NCI-H1417 (cell line): ENCODE data around the gene SGPP2.
A peak's percentile ranks its signal among the peaks of the same experiment; 100 is the strongest.

Experiments
- DNase-seq, 3 experiments: peaks; one replicate each; lab custom pipeline; 2025; lab: John Stamatoyannopoulos, UW

Gene SGPP2

DNA sequence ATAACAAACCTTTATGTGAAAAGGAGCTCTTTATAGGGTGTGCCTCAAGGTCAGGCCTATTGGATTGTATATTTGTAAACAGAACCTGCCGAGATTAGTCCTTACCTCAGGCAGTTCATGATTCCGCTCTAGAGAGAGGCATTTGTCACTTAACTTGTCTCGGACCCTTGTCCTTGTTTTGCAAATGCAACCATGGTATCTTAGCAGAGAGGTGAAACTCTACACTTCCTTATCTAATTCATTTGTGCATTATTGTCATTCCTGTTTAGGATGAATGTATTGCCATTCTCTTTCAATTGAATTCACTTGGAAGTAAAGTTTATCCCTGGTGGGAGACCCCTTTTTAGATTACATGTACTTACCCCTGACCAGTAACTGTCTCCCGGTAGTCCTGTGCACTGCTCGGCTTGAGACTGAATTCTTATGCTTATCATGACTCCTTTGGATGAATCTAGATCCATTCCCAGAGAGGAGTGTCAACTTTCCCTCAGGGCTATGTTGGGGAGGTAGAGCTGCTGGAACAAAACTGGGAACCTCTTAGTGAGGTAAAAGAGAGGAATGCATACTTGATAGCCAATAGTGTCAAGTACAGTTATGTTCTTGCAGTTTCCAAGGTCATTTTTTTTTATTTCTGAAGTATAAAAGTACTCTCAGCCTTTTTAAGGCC lies 46.6 kb downstream of the SGPP2 start:
- no peak for DNase-seq

DNA sequence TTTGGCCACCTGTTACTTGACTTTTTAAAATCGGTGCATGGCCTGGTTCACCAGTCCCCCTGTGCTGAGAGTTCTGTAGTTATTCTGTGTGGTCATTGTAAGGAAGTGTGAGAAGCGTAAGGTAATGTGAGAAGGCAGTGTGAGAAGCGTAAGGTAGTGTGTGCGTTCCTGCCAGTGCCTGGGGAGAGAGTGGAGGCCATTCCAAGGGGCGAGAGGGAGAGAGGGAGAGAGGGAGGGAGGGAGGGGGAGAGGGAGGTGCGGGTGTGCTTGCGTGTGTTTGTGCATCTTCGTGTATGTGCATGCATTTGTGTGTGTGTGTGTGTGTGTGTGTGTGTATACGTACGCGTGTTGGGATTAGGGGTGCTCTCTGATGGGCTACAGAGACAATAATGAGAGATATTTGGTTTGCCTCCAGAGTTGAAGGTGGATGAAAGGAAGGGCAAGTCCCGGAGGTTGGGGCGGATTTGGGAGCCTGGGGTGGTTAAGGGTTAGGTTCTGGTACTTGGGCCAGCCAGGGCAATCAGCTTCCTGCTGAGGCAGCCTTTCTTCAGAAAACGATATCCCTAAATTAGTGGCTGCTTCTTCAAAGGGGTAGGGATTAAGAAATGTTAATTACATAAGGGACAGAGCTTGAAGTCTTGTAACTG lies 53.7 kb downstream of the SGPP2 start:
- DNase-seq = no peak

DNA sequence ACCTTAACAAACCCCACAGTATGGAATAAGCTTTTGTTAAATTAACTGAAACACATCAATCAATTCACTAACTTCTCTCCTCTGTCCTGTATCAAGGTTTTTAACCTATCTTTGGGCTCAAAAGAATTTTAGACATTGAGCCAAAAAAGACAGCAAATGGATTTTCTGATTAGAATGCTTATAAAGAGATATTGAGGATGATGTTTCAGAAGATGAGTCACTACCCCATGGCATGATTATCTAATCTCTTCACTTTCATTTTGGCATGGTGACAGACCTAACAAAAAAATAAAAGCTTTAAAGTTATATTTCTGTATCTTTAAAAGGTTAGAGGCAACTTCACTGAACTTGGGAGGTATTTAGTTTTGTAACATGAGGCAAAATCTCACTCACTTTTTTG lies 55.5 kb downstream of the SGPP2 start:
- no peak for DNase-seq

DNA sequence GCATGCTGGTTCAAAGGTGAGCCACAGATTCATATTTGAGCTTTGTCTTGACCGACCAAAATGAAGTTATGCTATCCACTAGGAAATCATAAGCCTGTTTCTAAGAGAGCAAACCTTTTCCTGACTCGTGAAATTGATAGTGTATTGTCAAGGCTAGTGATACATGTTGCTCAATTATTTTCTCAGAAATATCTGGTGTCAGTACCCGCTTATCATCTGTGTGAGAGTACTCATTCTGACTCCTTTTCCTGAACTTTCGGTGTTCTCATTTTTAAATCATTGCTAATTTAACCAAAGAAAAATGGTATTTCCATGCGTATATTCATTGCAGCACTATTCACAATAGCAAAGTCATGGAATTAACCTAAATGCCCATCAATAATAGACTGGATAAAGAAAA lies 56.2 kb downstream of the SGPP2 start:
- DNase-seq = no peak

DNA sequence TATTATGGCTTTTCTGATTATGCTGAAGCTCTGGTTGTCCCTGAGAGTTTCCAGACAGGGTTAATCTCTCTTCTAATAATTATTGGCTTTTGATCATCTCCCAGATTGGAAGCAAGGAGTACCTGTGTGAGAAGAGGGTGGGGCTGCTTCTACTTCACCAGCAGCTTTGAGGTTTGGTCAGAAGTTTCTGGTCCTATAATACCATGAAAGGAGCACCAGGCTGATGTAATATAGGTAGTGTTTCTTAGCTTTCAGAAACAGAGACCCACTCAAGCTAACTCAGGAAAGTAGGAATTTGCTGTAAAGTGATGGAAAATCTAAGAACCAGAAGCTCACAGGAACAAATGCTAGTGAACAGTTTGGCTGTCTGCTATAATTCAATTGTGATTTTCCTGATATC lies 57.6 kb downstream of the SGPP2 start:
- no peak for DNase-seq

DNA sequence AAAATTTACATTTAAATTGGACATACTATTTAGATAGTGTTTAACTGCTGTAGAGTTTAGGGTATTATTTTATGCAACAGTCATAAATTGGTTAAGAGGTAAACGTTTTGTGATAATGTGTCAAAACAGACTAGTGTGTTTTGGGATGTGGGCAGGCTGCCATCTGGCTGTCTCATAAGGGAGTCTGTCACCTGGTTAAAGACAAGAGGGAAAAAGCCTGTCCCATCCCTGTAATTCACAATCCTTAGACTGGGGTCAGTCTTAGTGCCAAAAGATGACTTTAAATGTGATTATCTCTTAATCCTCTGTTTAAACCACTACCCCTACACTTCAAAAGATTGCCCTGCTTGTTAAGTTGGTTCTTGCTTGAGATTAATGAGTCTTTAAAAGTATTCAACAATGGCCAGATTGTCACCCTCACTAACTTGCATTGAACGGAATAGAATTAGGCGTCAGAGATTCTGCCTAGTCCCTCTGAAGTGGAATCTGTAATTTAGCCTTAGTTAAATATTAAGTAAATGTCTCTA lies 59.2 kb downstream of the SGPP2 start:
- DNase-seq = peak; percentile 3 to 68 (median 8)

DNA sequence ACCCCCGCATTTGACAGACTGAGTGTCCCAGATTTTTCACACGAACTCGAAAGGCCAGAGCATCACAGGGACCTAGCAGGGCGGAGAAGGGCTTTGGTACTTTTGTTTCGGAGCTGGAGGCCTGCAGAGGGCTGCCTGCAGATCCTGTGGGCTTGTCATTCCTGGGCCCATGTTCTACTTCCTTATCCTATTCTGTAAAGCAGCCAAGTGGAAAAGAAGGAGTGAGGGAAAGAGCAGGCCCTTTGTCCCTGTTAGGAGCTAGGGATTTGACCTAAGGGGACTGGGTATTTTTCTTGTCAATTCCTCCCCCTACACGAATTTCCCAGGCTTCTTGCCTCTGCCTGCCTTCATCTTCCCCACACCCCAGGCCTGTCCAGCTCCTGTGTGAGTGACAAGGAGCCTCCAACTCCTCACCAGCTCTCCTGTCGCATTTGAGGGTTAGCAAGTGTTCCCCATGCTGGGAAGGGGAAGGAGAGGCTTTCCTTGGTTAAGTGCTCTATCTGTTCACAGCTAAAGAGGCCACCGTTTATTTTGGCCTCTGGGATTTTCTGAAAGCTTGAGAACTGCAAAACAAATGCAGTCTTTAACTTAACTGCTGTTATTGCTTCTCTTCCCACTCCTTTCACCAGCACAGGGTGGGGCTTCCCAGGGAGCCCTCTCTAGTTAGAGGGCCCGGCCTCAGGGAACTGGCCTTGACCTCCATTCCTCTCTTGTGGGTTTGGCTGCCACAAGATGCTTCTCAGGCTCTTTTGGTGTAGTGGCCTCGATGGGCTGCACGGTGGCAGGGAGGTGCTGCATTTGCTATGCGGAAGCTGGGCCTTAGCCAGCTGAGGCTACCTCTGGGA lies 61.2 kb downstream of the SGPP2 start:
- no peak for DNase-seq

DNA sequence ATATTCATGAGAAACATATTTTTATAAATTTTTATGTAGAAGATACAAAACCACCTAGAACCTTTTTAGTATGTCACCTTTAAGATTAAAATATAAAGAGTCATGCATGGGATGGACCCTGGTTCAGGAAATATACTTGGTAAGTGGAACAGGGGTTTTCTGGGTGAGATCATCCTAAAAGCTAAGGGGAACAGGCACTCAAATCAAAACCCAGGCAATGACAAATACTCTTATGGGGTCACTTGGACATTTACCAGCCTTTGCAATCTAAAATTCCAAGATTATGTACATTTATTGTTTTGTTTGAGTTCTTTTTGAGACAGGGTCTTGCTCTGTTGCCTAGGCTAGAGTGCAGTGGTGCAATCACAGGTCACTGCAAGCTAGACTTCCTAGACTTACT lies 65.8 kb downstream of the SGPP2 start:
- DNase-seq = no peak

DNA sequence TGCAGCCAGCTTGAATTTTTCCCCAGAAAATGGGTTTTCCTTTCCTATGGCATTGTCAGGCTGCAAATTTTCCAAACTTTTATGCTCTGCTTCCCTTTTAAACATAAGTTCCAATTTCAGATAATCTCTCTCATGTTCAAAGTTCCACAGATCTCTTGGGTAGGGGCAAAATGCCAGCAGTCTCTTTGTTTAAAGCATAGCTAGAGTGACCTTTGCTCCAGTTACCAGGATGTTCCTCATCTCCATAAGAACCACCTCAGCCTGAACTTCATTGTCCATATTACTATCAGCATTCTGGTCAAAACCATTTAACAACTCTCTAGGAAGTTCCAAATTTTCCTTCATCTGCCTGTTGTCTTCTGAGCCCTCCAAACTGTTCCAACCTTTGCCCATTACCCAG lies 68.3 kb downstream of the SGPP2 start:
- no peak for DNase-seq

DNA sequence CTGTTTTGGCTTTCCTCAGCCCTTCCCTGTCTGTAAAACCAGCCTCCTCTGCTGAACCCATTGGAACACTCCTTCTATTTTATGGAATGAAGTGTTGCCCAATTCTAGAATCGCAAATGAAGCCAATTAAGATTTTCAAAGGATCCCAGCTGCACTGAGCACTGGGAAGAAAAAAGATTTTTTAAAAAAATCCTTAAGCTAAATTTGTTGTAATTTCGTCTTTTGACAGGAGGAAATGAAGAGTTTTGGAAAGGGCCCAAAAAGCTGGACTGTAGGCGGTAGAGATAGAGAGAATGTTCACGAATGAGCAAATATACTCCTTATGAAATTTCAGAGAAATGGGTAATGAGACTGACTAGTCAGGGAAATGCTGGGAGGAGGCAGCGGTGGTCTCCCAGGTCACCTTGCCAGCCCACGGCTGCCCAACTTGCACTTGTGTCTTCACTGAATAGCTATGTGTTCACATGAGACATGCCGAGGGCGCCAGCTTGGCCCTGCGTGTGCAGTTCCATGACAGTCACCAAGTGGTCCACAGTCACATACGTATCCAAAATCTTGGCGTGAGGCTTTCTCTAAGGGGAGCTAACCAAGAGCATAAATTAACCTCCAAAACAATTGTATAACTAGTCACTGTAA lies 69.9 kb downstream of the SGPP2 start:
- DNase-seq = no peak

DNA sequence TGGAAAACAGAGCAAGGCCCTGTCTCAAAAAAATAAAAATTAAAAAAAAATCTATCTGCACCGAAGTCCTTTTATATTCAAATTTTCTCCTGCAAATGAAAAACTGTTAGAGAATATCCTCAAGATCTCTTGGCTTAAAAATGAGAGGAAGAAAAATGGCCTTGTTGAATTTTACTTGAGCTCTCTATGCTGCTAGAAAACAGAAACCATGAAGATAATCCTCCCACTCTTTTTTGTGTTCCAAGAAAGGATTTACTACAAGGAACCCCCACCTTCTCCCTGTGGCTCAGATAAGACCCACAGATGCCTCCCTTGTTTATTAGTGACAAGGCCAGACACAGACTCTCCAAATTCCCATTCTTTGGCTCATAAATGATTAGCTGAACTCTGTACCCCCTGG lies 71.0 kb downstream of the SGPP2 start:
- DNase-seq = no peak

DNA sequence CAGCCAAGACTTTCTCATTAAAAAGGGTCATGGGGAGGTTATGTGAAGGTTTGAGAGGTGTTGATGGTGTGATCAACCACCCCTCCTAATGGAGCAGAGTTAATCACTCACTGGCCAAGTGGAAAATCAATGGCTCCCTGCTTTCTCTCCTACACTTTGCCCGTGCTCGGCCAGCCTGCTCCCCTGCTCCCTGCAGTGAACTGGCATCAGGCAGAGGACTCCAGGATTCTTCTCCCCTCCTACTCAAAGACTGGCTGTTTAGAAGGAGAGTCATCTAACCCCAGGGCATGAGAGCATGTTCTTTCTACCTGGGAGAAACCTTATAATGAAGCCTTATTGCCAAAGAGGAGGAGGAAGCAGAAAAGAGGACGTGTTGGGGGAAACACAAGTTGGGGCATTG lies 74.9 kb downstream of the SGPP2 start:
- peak in 1 of 3 experiments; percentile 20 for DNase-seq

DNA sequence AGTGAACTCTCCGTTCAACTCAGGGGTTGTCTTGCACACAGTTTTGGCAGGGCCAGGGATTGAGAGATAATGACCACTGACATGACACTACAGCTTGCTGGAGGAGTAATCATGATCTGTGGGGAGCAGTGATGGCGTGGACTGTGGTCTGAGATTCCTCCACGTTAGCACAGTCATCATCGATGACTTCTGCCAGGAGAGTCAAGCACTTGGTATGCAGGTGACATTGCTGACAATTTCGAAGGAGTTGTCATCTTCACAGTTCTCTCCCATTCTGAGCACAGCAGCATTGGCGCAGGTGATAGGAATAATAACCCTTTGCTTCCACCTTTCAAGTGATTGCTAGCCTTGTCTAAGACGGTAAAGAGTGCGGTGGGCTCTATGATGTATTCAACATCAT lies 79.8 kb downstream of the SGPP2 start:
- DNase-seq = no peak

DNA sequence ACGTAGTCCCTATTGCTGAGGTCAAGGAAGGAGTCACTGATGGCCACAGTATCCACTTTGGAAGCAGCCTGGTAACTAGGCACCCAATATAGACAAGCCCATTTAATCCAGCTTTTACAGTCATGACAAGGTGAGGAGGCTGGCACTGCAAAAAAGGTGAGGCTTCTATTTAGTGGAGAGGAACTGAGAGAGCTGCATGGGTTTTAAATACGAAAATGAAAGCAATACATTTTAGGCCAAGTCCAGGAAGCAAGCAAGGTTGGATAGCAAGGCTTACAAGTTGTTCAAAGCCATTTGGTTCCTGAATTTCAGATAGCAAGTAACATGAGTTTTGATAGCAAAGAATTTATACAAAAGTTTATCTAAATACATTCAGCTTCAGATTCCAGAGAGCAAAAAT lies 80.4 kb downstream of the SGPP2 start:
- DNase-seq = no peak

DNA sequence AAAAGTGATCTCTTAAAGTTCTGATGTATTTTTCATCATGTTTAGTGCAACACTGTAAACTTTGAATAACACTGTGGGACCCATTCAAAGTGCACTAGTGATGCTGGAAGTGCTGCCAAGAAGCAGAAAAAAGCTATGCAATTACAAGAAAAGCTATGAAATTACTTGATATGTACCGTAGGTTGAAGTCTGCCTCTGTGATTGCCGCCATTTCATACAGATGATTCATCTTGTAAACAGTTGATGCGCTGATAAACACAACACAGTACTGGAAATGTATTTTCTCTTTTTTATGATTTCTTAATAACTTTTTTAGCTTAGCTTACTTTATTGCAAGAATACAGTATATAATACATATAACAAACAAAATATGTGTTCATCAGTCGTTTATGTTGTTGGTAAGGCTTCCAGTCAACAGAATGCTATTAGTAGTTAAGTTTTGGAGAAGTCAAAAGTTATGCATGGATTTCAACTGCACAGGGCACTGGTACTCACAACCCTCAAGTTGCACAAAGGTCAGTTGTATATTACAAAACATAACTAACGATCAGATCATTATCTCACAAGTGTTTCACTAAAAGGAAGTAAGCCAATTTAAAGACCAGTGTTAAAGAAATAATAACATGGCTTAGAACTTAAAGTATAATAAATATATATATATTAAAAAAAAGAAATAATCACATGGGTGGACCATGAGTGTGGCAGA lies 82.0 kb downstream of the SGPP2 start:
- peak in 1 of 3 experiments; percentile 30 for DNase-seq

DNA sequence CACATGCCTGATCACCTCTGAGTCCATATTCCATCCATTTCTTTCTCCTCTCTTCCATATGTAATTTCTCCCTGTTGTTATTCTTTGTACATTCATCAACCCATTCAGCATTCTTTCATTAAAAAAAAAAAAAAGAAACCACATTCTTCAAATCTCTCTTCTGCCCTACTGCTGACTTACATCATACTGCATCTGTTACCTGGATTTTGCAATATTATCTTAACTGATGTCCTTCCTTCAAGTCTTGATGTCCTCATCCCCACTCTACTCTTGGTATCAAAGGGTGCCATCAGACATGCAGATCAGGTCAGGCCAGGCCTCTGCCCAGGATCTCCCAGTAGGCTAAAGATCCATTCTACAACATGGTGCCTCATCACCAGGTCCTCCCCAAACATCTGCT lies 90.6 kb downstream of the SGPP2 start:
- DNase-seq = no peak

DNA sequence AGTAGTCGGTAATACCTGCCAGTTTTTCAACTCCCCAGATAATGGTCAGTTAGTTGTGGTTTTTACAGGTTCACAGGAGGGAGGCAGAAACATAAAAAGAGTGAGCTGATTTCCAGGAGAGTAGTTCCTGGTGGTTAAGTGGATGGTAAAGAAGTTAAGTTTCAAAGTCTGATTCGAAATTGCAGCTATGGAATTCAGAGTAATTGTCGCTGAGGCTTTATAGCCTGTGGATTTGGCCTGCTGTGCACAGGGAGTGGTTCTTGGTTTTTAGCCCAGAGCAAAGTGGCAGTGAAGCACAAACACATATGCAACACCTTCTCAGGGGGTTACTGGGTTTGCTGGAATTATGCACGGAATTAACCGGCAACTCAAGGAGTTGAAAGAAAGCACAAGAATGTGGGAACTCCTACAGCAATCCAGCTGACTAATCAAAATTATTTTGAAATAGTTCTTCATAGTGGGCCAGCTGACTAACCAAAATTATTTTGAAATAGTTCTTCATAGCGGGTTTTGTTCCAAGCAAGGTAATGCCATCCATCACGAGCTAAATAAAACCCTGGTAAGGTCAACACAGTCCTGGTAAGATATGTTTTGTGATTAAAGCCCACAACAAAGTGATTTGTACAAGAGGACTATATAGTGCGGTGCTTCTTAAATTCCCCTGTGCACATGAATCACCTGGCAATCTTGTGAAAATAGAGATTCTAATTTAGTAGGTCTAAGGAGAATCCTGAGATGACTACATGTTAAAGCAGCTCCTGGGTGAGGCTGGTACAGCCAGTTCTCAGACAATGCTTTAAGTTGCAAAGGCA lies 94.4 kb downstream of the SGPP2 start:
- no peak for DNase-seq

DNA sequence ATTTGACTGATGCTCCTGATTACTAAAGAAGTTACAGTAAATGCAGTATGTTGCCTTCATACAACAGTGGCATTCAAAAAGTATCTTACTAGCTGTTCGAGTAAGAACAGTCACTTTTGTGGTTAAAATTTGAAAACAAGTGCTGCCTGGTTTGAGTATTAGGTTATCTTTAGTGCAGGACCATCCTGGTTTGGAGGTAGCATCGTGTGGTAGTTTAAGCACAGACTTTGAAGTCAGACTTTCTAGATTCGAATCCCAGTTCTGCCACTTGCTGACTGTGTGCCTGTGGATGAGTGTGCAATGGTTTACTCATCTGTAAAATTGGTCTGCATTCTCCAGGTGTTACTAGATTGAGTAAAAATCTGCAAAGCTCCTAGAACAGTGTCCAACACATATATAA lies 96.8 kb downstream of the SGPP2 start:
- DNase-seq = no peak

DNA sequence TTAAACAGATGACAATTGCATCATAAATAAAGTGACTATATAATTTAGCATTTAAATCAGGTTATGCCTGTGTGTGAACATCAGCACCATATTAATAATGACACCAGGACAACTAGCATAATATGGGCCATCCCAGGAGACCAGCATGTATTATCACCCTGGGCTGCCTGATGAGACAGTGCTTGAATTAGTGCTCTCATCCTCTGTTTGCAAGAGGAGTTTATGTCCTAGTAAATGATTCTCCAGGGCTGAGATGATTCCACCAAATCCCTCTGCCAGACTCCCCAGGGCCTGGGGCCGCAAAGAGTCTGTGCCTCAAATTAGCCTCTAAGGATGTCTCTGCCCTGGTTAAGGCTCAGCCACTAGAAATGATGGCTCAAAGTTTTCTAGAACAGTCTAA lies 97.7 kb downstream of the SGPP2 start:
- no peak for DNase-seq

DNA sequence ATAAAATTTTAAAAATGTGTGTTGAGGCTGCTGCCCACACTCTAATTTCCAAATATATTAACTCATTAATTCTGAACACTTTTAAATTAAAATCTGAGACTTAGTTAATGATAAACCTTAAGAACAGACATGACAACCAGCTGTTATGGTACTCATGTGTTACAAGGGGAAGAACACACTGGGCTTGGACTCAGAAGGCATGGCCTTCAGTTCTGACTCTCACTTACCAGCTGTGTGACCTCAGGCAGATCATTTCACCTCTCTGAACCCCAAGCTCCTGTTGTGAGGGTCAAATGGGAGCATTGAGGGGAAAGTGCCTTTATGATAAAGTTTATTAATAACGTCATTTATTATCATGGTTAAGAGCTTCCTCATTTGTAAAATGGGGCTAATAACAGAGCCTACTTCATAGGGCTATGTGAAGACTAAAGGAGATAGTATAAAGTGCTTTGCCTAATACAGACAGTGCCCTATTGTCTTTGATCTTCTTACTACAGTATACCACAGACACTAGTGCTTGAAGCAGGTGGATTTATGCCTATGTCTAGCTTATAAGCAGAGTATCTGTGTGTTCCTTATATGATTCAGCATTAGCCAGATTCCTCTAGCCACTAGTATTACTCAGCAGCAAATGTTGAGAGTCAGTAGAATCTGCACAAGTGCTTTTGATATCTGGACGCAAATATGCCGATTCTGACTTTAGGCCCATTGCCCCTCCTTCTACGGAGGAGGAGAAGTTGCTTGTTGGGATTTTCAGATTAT lies 99.6 kb downstream of the SGPP2 start:
- DNase-seq = no peak
